HepG2 (cell line): ENCODE measurements around the gene MRS2. TPM values are rescaled to one million over a fixed set of nuclear protein-coding genes. Genes with fewer than 3 reads are reported as not detected.

Experiments used
- polyA plus RNA-seq, 8 experiments: library from polyadenylated mRNA; depleted of rRNA in 3 of 8; stranded (reverse) in 7 of 8; unstranded in 1 of 8; fragments of >200 nt; fragmentation: Illumina TruSeq in 4 of 8; extraction: Trizol in 4 of 8; gene quantifications; 2 replicates each; pipeline versions ENCODE4 v1.2.1 to v1.2.3, GENCODE V29; 2011 to 2016; ENCODE audit warnings: low read depth in 4 of 8, missing spikeins in 1 of 8, mixed read lengths in 1 of 8; ENCODE audit not compliant: insufficient read depth in 1 of 8
- small RNA-seq, 3 experiments: library from RNA; depleted of rRNA; stranded (forward); fragments of <200 nt; gene quantifications; one replicate each; pipeline ENCODE3, GENCODE V24; 2012; ENCODE audit warnings: low read depth in 2 of 3, low replicate concordance in 1 of 3; ENCODE audit not compliant: insufficient read length in 3 of 3, insufficient read depth in 2 of 3
- total RNA-seq, 5 experiments: library from RNA; depleted of rRNA; stranded (reverse); fragments of >200 nt; fragmentation: Illumina TruSeq; extraction: Trizol; gene quantifications; 2 replicates each; pipeline ENCODE4 v1.2.3, GENCODE V29; 2016; ENCODE audit warnings: low read depth in 1 of 5

The MRS2 gene
- total and polyA plus RNA-seq, 2 of the 13 experiments (the other 11 are each of a cell fraction or from before 2014, with no cell fraction given), result 31.1 to 83.8 TPM

Small RNAs within 50 kb of the gene (small RNA-seq; reads per million reads assigned to genes)
- gene RNU6-391P, result 0 reads per million in 3 experiments

Other genes starting within 250 kb of the MRS2 start
- 36.2 and 40.4 TPM in 2 replicates for gene DCDC2, start 44.9 kb upstream of the MRS2 start, total RNA-seq (2016; rRNA removed; fragmentation: Illumina TruSeq; extraction: Trizol)
- 6.5 and 9.0 TPM in 2 replicates for gene DCDC2, start 44.9 kb upstream of the MRS2 start, polyA plus RNA-seq (2011; rRNA removed)
- 6.4 and 7.6 TPM in 2 replicates for gene GPLD1, start 86.6 kb downstream of the MRS2 start, total RNA-seq (2016; rRNA removed; fragmentation: Illumina TruSeq; extraction: Trizol)
- 6.0 and 6.2 TPM in 2 replicates for gene GPLD1, start 86.6 kb downstream of the MRS2 start, polyA plus RNA-seq (2011; rRNA removed)
- 27.6 and 32.5 TPM in 2 replicates for gene ALDH5A1, start 92.0 kb downstream of the MRS2 start, total RNA-seq (2016; rRNA removed; fragmentation: Illumina TruSeq; extraction: Trizol)
- gene ALDH5A1, start 92.0 kb downstream of the MRS2 start, polyA plus RNA-seq (2011; rRNA removed), result 12.7 and 12.8 TPM in 2 replicates
- not detected in 2 replicates for gene KIAA0319, start 243.3 kb downstream of the MRS2 start, total RNA-seq (2016; rRNA removed; fragmentation: Illumina TruSeq; extraction: Trizol)
- 0.01 TPM in 1 of 2 replicates, not detected in the other for gene KIAA0319, start 243.3 kb downstream of the MRS2 start, polyA plus RNA-seq (2011; rRNA removed)